KMS-11 (cell line): ENCODE results near the gene DNM3.

ENCODE experiments used
- H2AFZ ChIP-seq: fragments of 200-600 bp; sonication (generic); 2 replicates; pipeline ENCODE4 v1.6.1; 2016; ENCODE audit warnings: antibody characterized with exemption, mixed run types, low read depth
- H3K27ac ChIP-seq: fragments of 200-600 bp; sonication (generic); 2 replicates; pipeline ENCODE4 v1.6.1; 2016; ENCODE audit warnings: mild to moderate bottlenecking, mixed run types
- H3K27me3 ChIP-seq: fragments of 200-600 bp; sonication (generic); 2 replicates; pipeline ENCODE4 v1.6.1; 2017; ENCODE audit warnings: mild to moderate bottlenecking, low read depth, mixed run types, moderate library complexity; ENCODE audit not compliant: insufficient read depth
- H3K36me3 ChIP-seq: fragments of 200-600 bp; sonication (generic); 2 replicates; pipeline ENCODE4 v1.6.1; 2017; ENCODE audit warnings: mild to moderate bottlenecking, mixed run types; ENCODE audit not compliant: insufficient read depth
- H3K4me1 ChIP-seq: fragments of 200-600 bp; sonication (generic); 2 replicates; pipeline ENCODE4 v1.6.1; 2016; ENCODE audit warnings: mild to moderate bottlenecking, low read depth, mixed run types; ENCODE audit not compliant: poor library complexity, severe bottlenecking
- H3K4me2 ChIP-seq: fragments of 200-600 bp; sonication (generic); 2 replicates; pipeline ENCODE4 v1.7.0; 2016; ENCODE audit warnings: mild to moderate bottlenecking, mixed run types
- H3K4me3 ChIP-seq: fragments of 200-600 bp; sonication (generic); IDR thresholded peaks from 2 replicates; pipeline ENCODE4 v1.6.1; 2017; ENCODE audit warnings: low read depth, low read length, mixed read lengths; ENCODE audit not compliant: insufficient read depth
- H3K79me2 ChIP-seq: fragments of 200-600 bp; sonication (generic); 2 replicates; pipeline ENCODE4 v1.6.1; 2016; ENCODE audit warnings: low read depth, mixed run types; ENCODE audit not compliant: insufficient read depth
- H3K9ac ChIP-seq: fragments of 200-600 bp; sonication (generic); 2 replicates; pipeline ENCODE4 v1.6.1; 2016; ENCODE audit warnings: mild to moderate bottlenecking, mixed run types
- H4K20me1 ChIP-seq: fragments of 200-600 bp; sonication (generic); 2 replicates; pipeline ENCODE4 v1.6.1; 2016; ENCODE audit warnings: mild to moderate bottlenecking, mixed run types; ENCODE audit not compliant: insufficient read depth
- CTCF ChIP-seq: fragments of 200-600 bp; sonication (generic); conservative IDR thresholded peaks from 2 replicates; pipeline ENCODE4 v1.6.1; 2017; ENCODE audit warnings: low read depth, mild to moderate bottlenecking, antibody characterized with exemption, low read length, moderate library complexity, mixed read lengths

The DNM3 gene

GRCh38 chr1:172084876-172085275 lies 243.6 kb downstream of the DNM3 start:
- H3K27ac ChIP-seq: no peak overlapping the region
- H2AFZ ChIP-seq: no peak overlapping the region
- no peak overlapping the region for H3K4me2 ChIP-seq
- no peaks in the 10 kb centered on the region for H3K4me1 ChIP-seq
- H3K36me3 ChIP-seq: no peaks in the 10 kb centered on the region
- H3K9ac ChIP-seq: no peak overlapping the region
- H4K20me1 ChIP-seq: no peaks in the 10 kb centered on the region
- no peak overlapping the region for H3K4me3 ChIP-seq
- H3K79me2 ChIP-seq: no peaks in the 10 kb centered on the region
- H3K27me3 ChIP-seq: no peaks in the 10 kb centered on the region
- no peak for TF ChIP-seq CTCF

DNA sequence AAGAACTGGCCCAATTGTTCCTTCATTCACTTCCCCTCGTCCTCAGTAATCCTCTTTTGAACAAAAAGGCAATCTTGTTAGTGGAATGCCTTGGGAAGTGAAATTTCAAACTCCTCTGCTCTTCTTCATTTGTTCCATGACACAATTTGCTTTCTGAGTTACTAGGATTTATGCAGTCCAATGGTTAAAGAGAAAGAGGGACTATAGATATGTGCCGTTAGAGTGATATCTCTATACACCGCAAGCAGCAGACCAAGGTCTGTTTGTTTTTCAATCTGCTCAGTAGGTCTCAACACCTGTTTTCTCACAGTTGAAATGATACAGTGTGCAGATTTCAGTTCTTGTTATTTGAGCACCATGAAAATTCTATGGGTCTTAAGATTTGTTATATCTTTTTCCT lies 244.0 kb downstream of the DNM3 start:
- Histone ChIP-seq H3K4me3 (no peak overlapping the region), H3K4me1 (no peaks in the 10 kb centered on the region), H3K9ac (no peak overlapping the region), H3K27ac (no peak overlapping the region), H2AFZ (no peak overlapping the region), H3K36me3 (no peaks in the 10 kb centered on the region), H4K20me1 (no peaks in the 10 kb centered on the region), H3K27me3 (no peaks in the 10 kb centered on the region), H3K4me2 (no peak overlapping the region), H3K79me2 (no peaks in the 10 kb centered on the region)
- no peak for TF ChIP-seq CTCF

- Histone ChIP-seq H3K79me2 (no peaks in the 10 kb centered on the region), H3K4me3 (no peak overlapping the region)
- no peak for TF ChIP-seq CTCF
Observed at GRCh38 chr1:172086137-172086536, 244.8 kb downstream of the DNM3 start.

DNA sequence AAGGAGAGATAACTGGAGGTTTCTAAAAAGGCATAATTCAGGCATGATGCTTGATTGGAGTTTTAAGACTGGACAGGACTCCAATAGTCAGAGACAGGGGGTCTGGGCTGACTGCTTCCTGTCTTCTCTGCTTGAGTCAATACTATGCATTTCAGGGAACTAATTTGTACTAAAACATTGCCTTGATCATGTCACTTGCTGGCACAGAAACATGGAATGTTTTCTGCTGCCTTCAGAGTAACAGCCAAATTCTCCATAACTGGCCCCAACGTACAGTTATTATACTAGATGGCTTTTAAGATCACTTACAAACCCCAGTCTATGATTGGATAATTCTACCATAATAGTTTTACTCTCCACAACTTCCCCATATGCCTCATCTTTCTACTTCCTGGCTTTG lies 247.0 kb downstream of the DNM3 start:
- Histone ChIP-seq H3K36me3 (no peaks in the 10 kb centered on the region), H3K27ac (no peak overlapping the region), H2AFZ (no peak overlapping the region), H3K79me2 (no peaks in the 10 kb centered on the region), H3K4me3 (no peak overlapping the region), H3K4me1 (no peaks in the 10 kb centered on the region), H4K20me1 (no peaks in the 10 kb centered on the region), H3K4me2 (no peak overlapping the region), H3K9ac (no peak overlapping the region), H3K27me3 (no peaks in the 10 kb centered on the region)
- no peak for TF ChIP-seq CTCF

More at GRCh38 chr1:172086137-172086536, 244.8 kb downstream of the DNM3 start:
- H3K4me2 ChIP-seq: no peak overlapping the region
- no peak overlapping the region for H3K9ac ChIP-seq
- H3K27ac ChIP-seq: no peak overlapping the region
- no peaks in the 10 kb centered on the region for H4K20me1 ChIP-seq
- H3K4me1 ChIP-seq: no peaks in the 10 kb centered on the region
- H3K36me3 ChIP-seq: no peaks in the 10 kb centered on the region
- no peak overlapping the region for H2AFZ ChIP-seq
- no peaks in the 10 kb centered on the region for H3K27me3 ChIP-seq
